Measurements from ENCODE around the gene CRKL. TPM values are rescaled to one million over a fixed set of nuclear protein-coding genes. Genes with fewer than 3 reads are reported as not detected.

The CRKL gene
- total and polyA plus RNA-seq, 2 of the 4 experiments (the other 2 are of a cell fraction): 20.6 to 35.5 TPM

DNA sequence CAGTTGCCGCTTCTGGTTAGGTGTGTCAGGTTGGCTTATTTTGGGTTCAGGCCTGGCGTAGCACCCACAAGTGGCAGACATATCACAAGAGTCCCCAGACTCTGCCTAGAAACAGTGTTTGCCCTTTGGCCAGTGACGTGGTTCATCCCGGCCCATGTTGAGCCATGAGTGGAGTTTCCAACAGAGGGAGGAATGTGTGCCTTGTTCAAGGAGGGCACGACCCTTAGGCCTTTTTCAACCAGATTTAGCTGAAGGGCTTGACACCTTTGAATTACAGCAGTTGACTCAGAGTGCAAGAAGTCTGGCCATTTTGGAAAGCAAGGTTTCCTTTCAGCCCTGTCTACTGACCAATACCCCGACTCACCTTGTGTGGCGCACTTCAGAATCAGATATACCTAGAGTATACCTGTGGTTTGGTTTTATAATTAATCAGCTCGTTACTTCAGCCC lies 34.7 kb downstream of the CRKL start:
- intact Hi-C loops (cut with micrococcal nuclease) (loop anchor here (10.0 kb wide), 2 partner anchors 67 to 147 kb away; no protein-coding TSS in a partner anchor), dilution Hi-C loops (cut with HindIII; ENCODE audit: low sequenced_read_pairs, unreplicated experiment) (no loop called here), in situ Hi-C loops (cut with MboI; ENCODE audit: low sequenced_read_pairs) (no loop called here)
- H3K14ac ChIP-seq (replicated peaks; ENCODE audit: low read depth, low read length): no peak overlapping the region
- H3K79me1 ChIP-seq (ENCODE audit: low read depth in 1 of 2, low read length in 2 of 2): peaks cover 29 to 90% of the 10 kb centered on the region in 2 experiments
- no peak overlapping the region for H3K4me2 ChIP-seq (ENCODE audit: low read depth, low read length)
- H2BK15ac ChIP-seq (ENCODE audit: low read depth, low read length): no peak overlapping the region
- no peak overlapping the region for H2AK9ac ChIP-seq (replicated peaks; ENCODE audit: low read depth, low read length, poor library complexity)
- H2BK120ac ChIP-seq (ENCODE audit: low read depth, low read length): no peak overlapping the region
- H3K27me3 ChIP-seq (ENCODE audit: control insufficient read depth, insufficient read depth, low read length): no peaks in the 10 kb centered on the region
- no peak overlapping the region for H4K5ac ChIP-seq (ENCODE audit: low read depth, low read length)
- H3K9me3 ChIP-seq (ENCODE audit: control insufficient read depth, insufficient read depth, low read length): no peaks in the 10 kb centered on the region
- no TSS peak for BruUV-seq (replicated peaks)
- H4K20me1 ChIP-seq (ENCODE audit: insufficient read depth, low read length): peaks cover 75% of the 10 kb centered on the region
- H2AFZ ChIP-seq (replicated peaks; ENCODE audit: low read length, poor library complexity): no peak overlapping the region
- no peak overlapping the region for H3K4ac ChIP-seq (ENCODE audit: low read depth, low read length)
- peaks cover 39% of the 10 kb centered on the region for H3K36me3 ChIP-seq (ENCODE audit: control insufficient read depth, insufficient read depth, low read length)
- H3K4me1 ChIP-seq (ENCODE audit: control insufficient read depth, insufficient read depth, low read length): no peaks in the 10 kb centered on the region; the same call in 1 of the 2 replicates
- H3K9ac ChIP-seq (ENCODE audit: low read depth, low read length): no peak overlapping the region
- no peak for ATAC-seq (ENCODE audit: low read depth)
- H3K27ac ChIP-seq (ENCODE audit: insufficient read depth, low read length): no peak overlapping the region
- TF ChIP-seq MAFK (IDR thresholded peaks at IDR 0.05; ENCODE audit: low read depth, low read length) (no peak), CHD1 (IDR thresholded peaks at IDR 0.05; ENCODE audit: low read depth, low read length) (no peak), NFE2L2 (IDR thresholded peaks at IDR 0.05; ENCODE audit: low read depth, low read length) (no peak), POLR2A (IDR thresholded peaks at IDR 0.05; ENCODE audit: low read depth, low read length) (no peak), MAZ (IDR thresholded peaks at IDR 0.05; ENCODE audit: borderline replicate concordance, low read depth, low read length) (no peak), MXI1 (IDR thresholded peaks at IDR 0.05; ENCODE audit: borderline replicate concordance, low read depth, low read length) (no peak), RAD21 (IDR thresholded peaks at IDR 0.05; ENCODE audit: low read length) (no peak), FOS (IDR thresholded peaks at IDR 0.05; ENCODE audit: low read depth, low read length) (no peak), USF2 (IDR thresholded peaks at IDR 0.05; ENCODE audit: low read depth, low read length) (no peak), CTCF (conservative IDR thresholded peaks at IDR 0.05; ENCODE audit: low read depth, low read length) (no peak), SMC3 (IDR thresholded peaks at IDR 0.05; ENCODE audit: low read depth, low read length) (no peak), BHLHE40 (IDR thresholded peaks at IDR 0.05; ENCODE audit: low read depth, low read length) (no peak), CEBPB (IDR thresholded peaks at IDR 0.05; ENCODE audit: low read depth, low read length) (no peak), RFX5 (IDR thresholded peaks at IDR 0.05; ENCODE audit: low read depth, low read length) (no peak), RCOR1 (IDR thresholded peaks at IDR 0.05; ENCODE audit: insufficient replicate concordance, low read length) (no peak)
- TF ChIP-seq, protein P1, sequence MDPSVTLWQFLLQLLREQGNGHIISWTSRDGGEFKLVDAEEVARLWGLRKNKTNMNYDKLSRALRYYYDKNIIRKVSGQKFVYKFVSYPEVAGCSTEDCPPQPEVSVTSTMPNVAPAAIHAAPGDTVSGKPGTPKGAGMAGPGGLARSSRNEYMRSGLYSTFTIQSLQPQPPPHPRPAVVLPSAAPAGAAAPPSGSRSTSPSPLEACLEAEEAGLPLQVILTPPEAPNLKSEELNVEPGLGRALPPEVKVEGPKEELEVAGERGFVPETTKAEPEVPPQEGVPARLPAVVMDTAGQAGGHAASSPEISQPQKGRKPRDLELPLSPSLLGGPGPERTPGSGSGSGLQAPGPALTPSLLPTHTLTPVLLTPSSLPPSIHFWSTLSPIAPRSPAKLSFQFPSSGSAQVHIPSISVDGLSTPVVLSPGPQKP (IDR thresholded peaks at IDR 0.05; ENCODE audit: borderline replicate concordance, low read depth, low read length): no peak
- H3K23ac ChIP-seq (ENCODE audit: low read depth, low read length): no peak overlapping the region
- H3K56ac ChIP-seq (ENCODE audit: extremely low read depth, insufficient read depth, low read length): no peak overlapping the region
- H3K9me1 ChIP-seq (ENCODE audit: insufficient read depth, low read length): peaks cover 27% of the 10 kb centered on the region
- ChIA-PET CTCF (no interaction called here), POLR2A (ENCODE audit: unreplicated experiment) (no interaction called here)
- no peak overlapping the region for H4K8ac ChIP-seq (ENCODE audit: low read depth in 2 of 2, low read length in 2 of 2)
- no peak overlapping the region for H3K4me3 ChIP-seq (ENCODE audit: insufficient read depth, low read depth, low read length)
- H2BK20ac ChIP-seq (ENCODE audit: low read depth, low read length): no peak overlapping the region
- no peak overlapping the region for H2AK5ac ChIP-seq (ENCODE audit: low read depth, low read length)
- H3K18ac ChIP-seq (ENCODE audit: low read depth, low read length): no peak overlapping the region
- no peak overlapping the region for H4K91ac ChIP-seq (ENCODE audit: insufficient read depth, low read depth, low read length)
- DNase-seq: no peak
- no peak overlapping the region for H2BK5ac ChIP-seq (ENCODE audit: low read depth, low read length, poor library complexity, severe bottlenecking)
- 80% methylated on average over 1 of the region's 8 CpGs; no CpG with 5 or more reads in 1 of the 2 experiments for WGBS, 2 experiments (ENCODE audit: extremely low coverage in 2 of 2, insufficient read length in 1 of 2)

Data from IMR-90 (cell line).